Uterus (tissue), 4 donors: ENCODE results near the gene AFG1L. TPM values are rescaled to one million over a fixed set of nuclear protein-coding genes. Genes with fewer than 3 reads are reported as not detected.
"Not testable (repeated sequence)": the region's sequence is repeated elsewhere in the genome, so short reads cannot be mapped to it uniquely, and the experiment has no call there.

Experiments
- DNase-seq, 2 donors: peaks; one replicate each; pipeline ENCODE4 v3.0.0-alpha.2; 2019 to 2020
- H3K27ac ChIP-seq, 2 donors: fragments of 200-600 bp; sonication (generic); 1 replicate in 1 of 2; 2 replicates in 1 of 2; pipeline ENCODE4 v1.5.1; 2016 to 2018
- H3K27me3 ChIP-seq, 2 donors: fragments of 200-600 bp; sonication (generic); one replicate each; pipeline ENCODE4 v1.5.1; 2018 to 2019; ENCODE audit warnings: control low read depth in 1 of 2
- H3K36me3 ChIP-seq, 2 donors: fragments of 200-600 bp; sonication (generic); one replicate each; pipeline ENCODE4 v1.5.1; 2019; ENCODE audit warnings: control low read depth in 1 of 2
- H3K4me1 ChIP-seq, 2 donors: fragments of 200-600 bp; sonication (generic); one replicate each; pipeline ENCODE4 v1.5.1; 2018 to 2019; ENCODE audit warnings: control low read depth in 1 of 2
- H3K4me3 ChIP-seq, 2 donors: fragments of 200-600 bp; sonication (generic); 1 replicate in 1 of 2; 2 replicates in 1 of 2; pipeline ENCODE4 v1.5.1; 2018 to 2019; ENCODE audit warnings: mild to moderate bottlenecking in 1 of 2
- H3K9me3 ChIP-seq, 2 donors: fragments of 200-600 bp; sonication (generic); one replicate each; pipeline ENCODE4 v1.5.1; 2019; ENCODE audit warnings: control low read depth in 1 of 2
- CTCF ChIP-seq, 4 experiments: fragments of 200-600 bp in 2 of 4; fragments of 450-650 bp in 2 of 4; sonication (generic) in 2 of 4; IDR thresholded peaks; one replicate each; pipeline ENCODE4 v1.5.1; 2016 to 2019; ENCODE audit warnings: antibody characterized with exemption in 4 of 4, mild to moderate bottlenecking in 2 of 4, moderate library complexity in 1 of 4
- POLR2A ChIP-seq, 2 donors: fragments of 450-650 bp; IDR thresholded peaks; one replicate each; pipeline ENCODE4 v1.6.1; 2016; ENCODE audit warnings: antibody characterized with exemption in 2 of 2, mild to moderate bottlenecking in 1 of 2, moderate library complexity in 1 of 2
- intact Hi-C: fragments of 100-400 bp; cut with DNase I; formaldehyde crosslinking; loops from one replicate; pipeline ENCODE4 v1.15.1; 2023; ENCODE audit warnings: low total_unique reads
- total RNA-seq, 4 donors: library from RNA; depleted of rRNA in 3 of 4; stranded (reverse); fragments of >200 nt in 3 of 4; gene quantifications; one replicate each; pipeline versions ENCODE4 v1.1.0 to v1.2.4, GENCODE V29; 2014 to 2023
- donor health status: DM: yes; HTN: yes; CAD: no.

AFG1L gene
- total RNA-seq, 4 donors from 2014 or later, result under 0.01 to 9.4 (median 5.2) TPM

GRCh38 chr6:108368431-108369030 lies 73.7 kb downstream of the AFG1L start:
- no peak overlapping the region for H3K27ac ChIP-seq
- H3K36me3 ChIP-seq, result no peaks in the 10 kb centered on the region
- intact Hi-C loops, result no loop called here
- H3K9me3 ChIP-seq, result no peaks in the 10 kb centered on the region
- no peaks in the 10 kb centered on the region for H3K27me3 ChIP-seq
- no peaks in the 10 kb centered on the region for H3K4me1 ChIP-seq
- TF ChIP-seq POLR2A (IDR thresholded peaks at IDR 0.05) (no peak), CTCF (IDR thresholded peaks at IDR 0.05) (no peak)
- no peak for DNase-seq
- no peak overlapping the region for H3K4me3 ChIP-seq

GRCh38 chr6:108380876-108381275 lies 86.0 kb downstream of the AFG1L start:
- no peak for DNase-seq
- Histone ChIP-seq H3K4me1 (no peaks in the 10 kb centered on the region), H3K9me3 (no peaks in the 10 kb centered on the region), H3K27ac (no peak overlapping the region), H3K27me3 (no peaks in the 10 kb centered on the region), H3K36me3 (no peaks in the 10 kb centered on the region), H3K4me3 (no peak overlapping the region)
- TF ChIP-seq POLR2A (IDR thresholded peaks at IDR 0.05), result no peak
- intact Hi-C loops, result no loop called here

- Histone ChIP-seq H3K36me3 (no peaks in the 10 kb centered on the region), H3K4me3 (no peak overlapping the region), H3K4me1 (no peaks in the 10 kb centered on the region), H3K27me3 (no peaks in the 10 kb centered on the region), H3K27ac (no peak overlapping the region), H3K9me3 (no peaks in the 10 kb centered on the region)
- DNase-seq, result no peak
- TF ChIP-seq CTCF (IDR thresholded peaks at IDR 0.05), result no peak
- intact Hi-C loops, result no loop called here
Observed at GRCh38 chr6:108383981-108384380, 89.1 kb downstream of the AFG1L start.

- H3K9me3 ChIP-seq, H3K4me1 ChIP-seq, H3K27me3 ChIP-seq, H3K36me3 ChIP-seq, H3K4me3 ChIP-seq, intact Hi-C loops, H3K27ac ChIP-seq, DNase-seq: not testable (repeated sequence)
Observed at GRCh38 chr6:108389190-108389589, 94.3 kb downstream of the AFG1L start.

GRCh38 chr6:108395297-108395696 lies 100.4 kb downstream of the AFG1L start:
- Histone ChIP-seq H3K9me3 (no peaks in the 10 kb centered on the region), H3K36me3 (no peaks in the 10 kb centered on the region), H3K27me3 (no peaks in the 10 kb centered on the region), H3K27ac (no peak overlapping the region), H3K4me3 (no peak overlapping the region), H3K4me1 (no peaks in the 10 kb centered on the region)
- intact Hi-C loops, result no loop called here
- no peak for DNase-seq
- TF ChIP-seq POLR2A (IDR thresholded peaks at IDR 0.05), result no peak
- no peak for TF ChIP-seq CTCF (IDR thresholded peaks at IDR 0.05)

- H3K36me3 ChIP-seq, result no peaks in the 10 kb centered on the region
- no peaks in the 10 kb centered on the region for H3K27me3 ChIP-seq
- intact Hi-C loops, result no loop called here
- no peak for DNase-seq
- TF ChIP-seq POLR2A (IDR thresholded peaks at IDR 0.05) (no peak), CTCF (IDR thresholded peaks at IDR 0.05) (no peak)
- no peak overlapping the region for H3K4me3 ChIP-seq
- no peak overlapping the region for H3K27ac ChIP-seq
- no peaks in the 10 kb centered on the region for H3K4me1 ChIP-seq
- H3K9me3 ChIP-seq, result no peaks in the 10 kb centered on the region
Observed at GRCh38 chr6:108403236-108403635, 108.4 kb downstream of the AFG1L start.
